GM12878 (cell line): ENCODE data around the gene CORO2B.

Experiments
- CEBPB ChIP-seq, 2 experiments: fragments of 150-350 bp in 1 of 2; IDR thresholded peaks; 2 replicates each; pipeline ENCODE4 v1.6.1; 2012 to 2014; ENCODE audit warnings: low read depth in 2 of 2, low read length in 2 of 2, borderline replicate concordance in 1 of 2, inconsistent platforms in 1 of 2
- EGR1 ChIP-seq, 2 experiments: IDR thresholded peaks; 1 replicate in 1 of 2; 2 replicates in 1 of 2; pipeline ENCODE4 v1.6.1; 2011 to 2012; ENCODE audit warnings: low read depth in 2 of 2, low read length in 2 of 2, borderline replicate concordance in 1 of 2, mild to moderate bottlenecking in 1 of 2, moderate library complexity in 1 of 2
- EP300 ChIP-seq, 2 experiments: fragments of 150-350 bp in 1 of 2; IDR thresholded peaks; 2 replicates each; pipeline ENCODE4 v1.6.1; 2011 to 2012; ENCODE audit warnings: low read depth in 2 of 2, low read length in 2 of 2, borderline replicate concordance in 1 of 2, improper control_type of control experiment in 1 of 2, inconsistent platforms in 1 of 2; ENCODE audit not compliant: control insufficient read depth in 1 of 2
- ESRRA ChIP-seq: IDR thresholded peaks from 2 replicates; pipeline ENCODE4 v1.6.1; 2012; ENCODE audit warnings: mild to moderate bottlenecking, low read length, improper control_type of control experiment
- NR2C2 ChIP-seq: IDR thresholded peaks from 2 replicates; pipeline ENCODE4 v1.6.1; 2011; ENCODE audit warnings: borderline replicate concordance, low read depth; ENCODE audit not compliant: control insufficient read depth, insufficient read length
- POLR2A ChIP-seq: IDR thresholded peaks from 2 replicates; pipeline ENCODE4 v1.6.1; 2011; ENCODE audit warnings: low read depth, mild to moderate bottlenecking, low read length
- POLR2AphosphoS5 ChIP-seq: IDR thresholded peaks from 2 replicates; pipeline ENCODE4 v1.6.1; 2011; ENCODE audit warnings: mild to moderate bottlenecking, low read length, inconsistent platforms
- RB1 ChIP-seq: fragments of 450-650 bp; formaldehyde crosslinking; IDR thresholded peaks from 2 replicates; pipeline ENCODE4 v1.6.1; 2017; ENCODE audit warnings: mild to moderate bottlenecking, borderline replicate concordance
- RFX5 ChIP-seq: IDR thresholded peaks from 2 replicates; pipeline ENCODE4 v1.6.1; 2011; ENCODE audit warnings: low read depth, low read length, improper control_type of control experiment
- SIX5 ChIP-seq: IDR thresholded peaks from 2 replicates; pipeline ENCODE4 v1.6.1; 2011; ENCODE audit warnings: mild to moderate bottlenecking, low read depth, low read length, moderate library complexity; ENCODE audit not compliant: severe bottlenecking
- YBX1 ChIP-seq: fragments of 450-650 bp; IDR thresholded peaks from 2 replicates; pipeline ENCODE4 v1.6.1; 2016; ENCODE audit warnings: antibody characterized with exemption
- TF ChIP-seq, protein P1 (sequence below), 3 experiments: IDR thresholded peaks in 2 of 3; conservative IDR thresholded peaks in 1 of 3; 2 replicates each; pipeline ENCODE4 v1.5.1; 2011; ENCODE audit warnings: low read depth in 3 of 3, low read length in 3 of 3, mild to moderate bottlenecking in 3 of 3, control low read depth in 2 of 3, moderate library complexity in 2 of 3, inconsistent platforms in 1 of 3, mixed read lengths in 1 of 3; ENCODE audit not compliant: control insufficient read depth in 2 of 3, insufficient read depth in 1 of 3; ENCODE audit errors: extremely low read depth in 1 of 3
- TF ChIP-seq, protein P2 (sequence below): IDR thresholded peaks from 2 replicates; pipeline ENCODE4 v1.6.1; 2011; ENCODE audit warnings: borderline replicate concordance, low read depth, mild to moderate bottlenecking, moderate library complexity, mixed read lengths, low read length; ENCODE audit not compliant: insufficient read depth; ENCODE audit errors: extremely low read length

DNA sequence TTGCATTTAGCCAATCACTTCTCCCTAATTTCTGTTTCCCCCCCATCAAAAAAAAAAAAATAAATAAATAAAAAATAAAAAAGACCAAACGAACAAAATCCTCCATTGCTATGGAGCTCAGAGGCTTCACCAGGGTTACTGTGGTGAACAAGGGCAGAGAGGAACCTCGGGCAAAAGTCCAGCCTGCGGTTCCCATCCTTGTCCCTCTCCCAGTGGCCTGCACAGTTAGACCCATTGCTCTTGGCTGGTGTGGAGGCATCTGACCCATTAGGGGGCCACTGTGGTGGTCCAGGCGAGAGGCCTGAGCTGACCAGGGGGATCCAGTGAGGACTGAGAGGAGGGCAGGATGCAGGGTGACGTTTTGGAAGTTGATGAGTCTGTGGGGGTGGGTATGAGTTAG, 18.8 kb downstream of the CORO2B start:
- TF ChIP-seq, protein P1, sequence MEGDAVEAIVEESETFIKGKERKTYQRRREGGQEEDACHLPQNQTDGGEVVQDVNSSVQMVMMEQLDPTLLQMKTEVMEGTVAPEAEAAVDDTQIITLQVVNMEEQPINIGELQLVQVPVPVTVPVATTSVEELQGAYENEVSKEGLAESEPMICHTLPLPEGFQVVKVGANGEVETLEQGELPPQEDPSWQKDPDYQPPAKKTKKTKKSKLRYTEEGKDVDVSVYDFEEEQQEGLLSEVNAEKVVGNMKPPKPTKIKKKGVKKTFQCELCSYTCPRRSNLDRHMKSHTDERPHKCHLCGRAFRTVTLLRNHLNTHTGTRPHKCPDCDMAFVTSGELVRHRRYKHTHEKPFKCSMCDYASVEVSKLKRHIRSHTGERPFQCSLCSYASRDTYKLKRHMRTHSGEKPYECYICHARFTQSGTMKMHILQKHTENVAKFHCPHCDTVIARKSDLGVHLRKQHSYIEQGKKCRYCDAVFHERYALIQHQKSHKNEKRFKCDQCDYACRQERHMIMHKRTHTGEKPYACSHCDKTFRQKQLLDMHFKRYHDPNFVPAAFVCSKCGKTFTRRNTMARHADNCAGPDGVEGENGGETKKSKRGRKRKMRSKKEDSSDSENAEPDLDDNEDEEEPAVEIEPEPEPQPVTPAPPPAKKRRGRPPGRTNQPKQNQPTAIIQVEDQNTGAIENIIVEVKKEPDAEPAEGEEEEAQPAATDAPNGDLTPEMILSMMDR (IDR thresholded peaks at IDR 0.05 in 2 of 3, conservative IDR thresholded peaks at IDR 0.05 in 1 of 3; ENCODE audit: control insufficient read depth in 2 of 3, extremely low read depth in 1 of 3, insufficient read depth in 1 of 3, low read depth in 3 of 3, low read length in 3 of 3) = no peak
- TF ChIP-seq, protein P2, sequence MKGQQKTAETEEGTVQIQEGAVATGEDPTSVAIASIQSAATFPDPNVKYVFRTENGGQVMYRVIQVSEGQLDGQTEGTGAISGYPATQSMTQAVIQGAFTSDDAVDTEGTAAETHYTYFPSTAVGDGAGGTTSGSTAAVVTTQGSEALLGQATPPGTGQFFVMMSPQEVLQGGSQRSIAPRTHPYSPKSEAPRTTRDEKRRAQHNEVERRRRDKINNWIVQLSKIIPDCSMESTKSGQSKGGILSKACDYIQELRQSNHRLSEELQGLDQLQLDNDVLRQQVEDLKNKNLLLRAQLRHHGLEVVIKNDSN = no peak
- TF ChIP-seq RFX5 (no peak), EGR1 (IDR thresholded peaks at IDR 0.05; ENCODE audit: borderline replicate concordance in 1 of 2, low read depth in 2 of 2, low read length in 2 of 2) (no peak), EP300 (IDR thresholded peaks at IDR 0.05; ENCODE audit: borderline replicate concordance in 1 of 2, control insufficient read depth in 1 of 2, low read depth in 2 of 2, low read length in 2 of 2) (no peak), CEBPB (IDR thresholded peaks at IDR 0.05; ENCODE audit: borderline replicate concordance in 1 of 2, low read depth in 2 of 2, low read length in 2 of 2) (no peak), POLR2A (no peak), YBX1 (no peak), POLR2AphosphoS5 (no peak), RB1 (no peak), NR2C2 (no peak), ESRRA (no peak), SIX5 (no peak)
